ENCODE measurements around the gene OSBPL9.

GRCh38 chr1:51728611-51729155, 111.8 kb downstream of the OSBPL9 start:
- TF ChIP-seq EZH2 (optimal IDR thresholded peaks at IDR 0.05; ENCODE audit: low read depth, low read length): no peak
- no peak for TF ChIP-seq CTCF (IDR thresholded peaks at IDR 0.05; ENCODE audit: low read length)

Data from MM.1S (cell line).